HG03060 (cell line): ENCODE results near the gene KIF21B.

Experiments used
- ATAC-seq: cut with Tn5 transposase; IDR thresholded peaks from one replicate; pipeline ENCODE4 v1.9.1; 2021; ENCODE audit warnings: low read depth, moderate number of reproducible peaks; ENCODE audit not compliant: unreplicated experiment

The KIF21B gene

DNA sequence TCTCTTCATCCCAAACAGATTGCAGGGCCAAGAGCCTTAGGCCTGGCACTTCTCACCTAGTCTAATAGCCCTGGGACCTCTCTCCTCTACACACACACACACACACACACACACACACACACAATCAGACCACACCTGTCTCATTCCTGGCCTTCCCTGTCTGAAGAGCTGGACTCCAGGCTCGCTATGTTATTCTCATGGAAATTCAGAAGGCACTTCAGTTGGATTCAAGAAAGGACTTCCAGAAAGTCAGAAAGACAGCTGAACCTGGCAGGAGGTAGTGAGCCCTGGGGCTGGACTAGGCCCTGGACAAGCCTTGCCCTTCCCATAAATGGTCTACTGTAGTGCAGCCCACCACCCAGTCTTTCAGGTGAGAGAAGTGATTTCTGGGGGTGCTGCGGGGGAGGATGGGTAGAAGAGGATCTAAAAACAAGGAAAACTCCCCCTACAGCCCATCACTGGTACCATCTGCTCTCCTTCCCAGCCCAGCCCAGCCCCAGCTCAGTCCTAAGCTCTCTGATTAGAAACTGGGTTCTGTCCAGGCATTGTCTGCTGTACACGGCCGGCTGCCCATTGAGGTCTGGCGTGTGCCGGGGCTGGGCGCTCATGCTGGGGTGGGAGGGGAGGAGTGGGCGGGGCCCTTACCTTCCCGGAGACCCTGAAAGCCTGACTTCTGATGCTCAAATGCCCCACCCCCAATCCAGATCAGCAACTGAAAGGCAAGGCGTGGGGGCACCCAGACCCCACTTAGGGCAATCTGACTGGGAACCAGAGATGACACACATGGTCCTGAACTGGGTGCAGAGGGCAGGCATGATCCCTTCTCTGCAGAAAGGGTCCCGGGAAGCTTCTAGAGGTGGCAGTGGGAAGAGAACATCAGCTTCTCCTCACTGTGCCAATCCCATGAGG lies 2.5 kb downstream of the KIF21B start:
- ATAC-seq, result no peak

DNA sequence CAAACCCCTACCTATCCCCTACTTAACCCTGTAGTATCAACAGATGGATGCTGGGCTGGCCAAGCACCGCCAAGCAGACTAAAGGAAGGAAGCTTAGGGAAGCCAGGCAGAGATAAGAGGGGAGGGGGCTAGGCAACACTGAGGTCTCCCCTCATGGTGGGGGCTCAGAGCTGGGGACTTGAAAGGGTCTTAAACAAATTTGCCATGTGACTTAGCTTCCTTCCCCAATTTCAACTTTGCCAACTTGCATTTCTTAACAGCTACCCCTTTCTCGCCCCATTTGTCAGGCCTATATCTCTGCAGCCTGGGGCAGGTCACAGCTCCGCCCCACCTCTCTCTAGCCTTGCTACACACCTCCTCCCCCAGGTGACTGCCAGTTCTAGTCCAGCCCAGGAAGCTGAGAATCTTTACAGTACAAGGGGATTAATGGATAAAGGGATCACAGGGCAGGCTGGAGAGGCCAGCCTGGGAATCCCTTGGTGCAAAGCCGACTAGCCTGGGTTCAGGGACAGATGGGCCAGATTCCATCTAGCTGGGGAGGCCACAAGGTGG lies 3.4 kb downstream of the KIF21B start:
- ATAC-seq, result no peak

DNA sequence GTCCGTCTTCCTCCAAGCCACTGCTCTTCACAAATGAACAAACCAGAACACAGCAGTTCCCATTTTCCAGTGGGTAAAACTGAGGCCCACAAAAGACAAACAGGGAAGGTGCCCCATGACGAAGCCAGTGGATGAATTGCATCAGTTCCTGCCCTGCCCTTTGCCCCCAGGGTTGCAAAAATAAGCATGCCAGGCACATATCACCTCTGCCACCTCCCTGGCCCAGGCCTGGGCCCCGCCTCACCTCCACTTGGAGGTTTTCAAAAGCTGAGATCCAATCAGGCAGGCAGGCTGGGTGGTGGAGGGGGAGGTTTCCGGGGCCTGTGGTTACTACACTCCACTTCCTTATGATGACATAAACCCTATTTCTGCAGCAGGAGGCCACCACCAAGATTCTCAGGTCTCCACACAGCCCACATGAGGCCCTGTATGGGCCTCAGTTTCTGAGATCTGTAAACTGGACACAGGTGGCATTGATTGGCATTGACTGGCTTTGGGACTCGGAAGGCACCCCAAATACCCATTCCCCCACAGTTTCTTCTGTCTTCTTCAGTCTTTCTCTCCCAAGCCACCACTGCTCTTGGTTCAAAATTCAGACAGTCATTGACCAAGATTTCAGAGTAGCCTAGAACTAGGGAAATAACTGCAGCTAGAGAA lies 4.1 kb downstream of the KIF21B start:
- peak; percentile 40 for ATAC-seq

DNA sequence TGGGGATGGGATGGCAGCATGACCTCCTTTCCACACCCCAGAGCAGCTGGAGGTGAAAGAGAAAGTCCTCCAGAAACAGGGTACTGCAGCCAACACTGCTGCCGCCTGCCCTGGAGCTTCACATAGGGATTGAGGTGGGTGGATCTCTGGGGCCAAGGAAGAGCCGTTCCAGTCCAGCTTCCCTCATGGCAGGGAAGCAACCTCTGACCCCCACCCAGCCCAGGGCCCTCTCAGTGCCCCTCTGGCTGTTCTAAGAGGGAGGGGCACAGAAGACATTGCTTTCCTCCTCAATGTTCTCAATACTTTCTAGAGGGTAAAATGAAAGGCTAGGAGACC lies 5.7 kb downstream of the KIF21B start:
- ATAC-seq, result no peak

DNA sequence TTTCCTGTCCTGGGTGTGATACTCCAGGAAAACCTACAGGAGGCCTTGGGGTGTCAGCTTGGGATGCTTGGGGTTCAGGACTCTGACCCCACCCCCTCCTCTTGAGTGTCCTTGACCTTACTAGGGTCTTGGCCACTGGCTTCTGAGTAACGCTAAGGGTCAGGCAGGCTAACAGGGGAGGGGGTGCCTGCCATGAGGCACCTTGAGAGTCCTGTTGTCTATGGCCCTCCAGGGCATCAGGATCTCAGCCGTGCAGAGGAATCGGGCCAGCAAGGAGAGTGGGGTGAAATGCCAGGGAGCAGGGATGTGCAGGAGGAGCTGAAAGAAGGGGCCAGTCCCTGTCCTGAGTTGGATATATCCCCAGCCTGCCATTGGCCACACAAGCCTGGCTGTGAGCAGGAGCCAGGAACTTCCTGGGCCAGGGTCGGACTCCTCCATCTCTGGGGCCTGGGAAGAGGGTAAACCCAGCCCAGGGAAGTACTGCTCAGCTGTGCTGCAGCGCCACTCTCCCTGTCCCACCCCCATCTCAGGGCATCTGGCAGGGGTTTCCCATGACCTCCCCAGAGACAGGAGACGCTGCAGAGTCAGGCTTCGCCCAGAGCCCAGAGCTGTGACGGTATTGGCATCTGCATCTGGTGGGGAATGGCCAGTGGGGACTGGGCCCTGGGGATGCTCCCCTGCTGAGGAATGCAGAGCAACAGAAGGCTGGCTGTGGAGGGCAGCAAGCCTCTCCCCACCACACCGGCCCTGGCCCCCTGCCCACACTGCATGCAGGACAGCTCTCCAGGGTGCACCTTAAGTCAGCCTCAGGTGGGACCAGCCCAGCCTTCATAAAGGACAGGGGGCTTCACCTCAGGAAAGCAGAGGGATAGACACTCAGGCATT lies 6.3 kb downstream of the KIF21B start:
- no peak for ATAC-seq

DNA sequence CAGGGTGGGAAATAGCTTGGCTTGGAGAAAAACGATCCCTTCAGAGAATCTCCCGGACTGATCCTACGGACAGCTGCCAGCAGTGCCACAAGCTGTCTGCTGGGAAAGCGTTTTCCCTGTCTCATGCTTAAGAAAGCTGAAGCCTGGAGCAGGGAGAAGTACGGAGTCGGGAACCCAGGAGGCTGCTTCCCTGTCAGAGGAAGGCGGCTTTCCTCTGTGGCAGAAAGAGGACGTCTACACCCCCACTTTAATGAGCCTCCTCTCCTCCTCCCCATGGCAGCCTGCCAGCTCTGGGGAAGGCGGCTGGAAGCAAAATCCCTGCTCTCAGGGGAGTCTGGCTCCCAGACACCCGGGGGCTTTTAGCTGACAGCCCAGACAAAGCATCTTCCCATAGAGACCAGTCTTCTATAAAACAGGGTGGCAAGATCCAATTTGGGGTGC lies 7.3 kb downstream of the KIF21B start:
- no peak for ATAC-seq

DNA sequence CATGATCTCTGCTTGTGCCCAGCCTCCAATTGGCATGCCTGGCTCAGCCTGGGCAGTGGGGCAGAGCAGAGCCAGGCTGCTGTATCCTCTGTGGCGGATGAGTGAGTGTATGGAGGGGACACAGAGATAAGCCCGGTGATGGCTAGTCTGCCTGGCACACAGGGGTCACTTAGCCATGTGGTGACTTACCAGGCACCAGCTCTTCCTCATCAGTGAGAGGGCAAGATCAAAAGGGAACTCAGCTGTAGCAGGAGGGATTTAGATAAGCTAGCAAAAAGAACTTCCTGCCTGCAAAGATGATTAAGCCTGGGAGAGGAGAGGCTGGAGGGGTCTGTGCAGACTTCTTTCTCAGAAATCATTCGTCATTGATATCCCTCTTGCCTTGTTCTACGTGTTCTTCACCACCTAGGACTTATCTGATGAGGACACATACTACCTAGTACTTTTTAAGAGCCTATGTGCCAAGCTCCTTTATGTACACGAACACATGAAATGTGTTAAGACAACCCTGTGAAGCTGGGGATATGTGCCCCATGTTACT lies 7.9 kb downstream of the KIF21B start:
- ATAC-seq, result no peak

DNA sequence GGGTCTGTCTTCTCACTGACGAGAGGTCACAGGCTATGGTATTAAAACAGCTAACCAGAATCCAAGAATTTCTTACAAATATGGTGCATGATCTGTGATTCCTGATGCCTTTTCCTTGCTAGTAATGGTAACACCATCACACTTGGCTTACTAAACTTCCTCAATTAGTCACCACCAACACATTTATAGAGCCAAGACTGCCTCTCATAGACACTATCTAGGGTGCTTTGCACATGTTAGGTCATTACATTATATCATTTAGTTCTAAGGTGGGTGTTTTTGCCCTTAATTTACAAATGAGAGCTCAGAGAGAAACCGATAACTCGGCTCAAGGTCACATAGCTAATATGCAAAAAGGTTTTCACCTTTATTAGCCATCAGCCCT lies 8.7 kb downstream of the KIF21B start:
- ATAC-seq, result no peak

DNA sequence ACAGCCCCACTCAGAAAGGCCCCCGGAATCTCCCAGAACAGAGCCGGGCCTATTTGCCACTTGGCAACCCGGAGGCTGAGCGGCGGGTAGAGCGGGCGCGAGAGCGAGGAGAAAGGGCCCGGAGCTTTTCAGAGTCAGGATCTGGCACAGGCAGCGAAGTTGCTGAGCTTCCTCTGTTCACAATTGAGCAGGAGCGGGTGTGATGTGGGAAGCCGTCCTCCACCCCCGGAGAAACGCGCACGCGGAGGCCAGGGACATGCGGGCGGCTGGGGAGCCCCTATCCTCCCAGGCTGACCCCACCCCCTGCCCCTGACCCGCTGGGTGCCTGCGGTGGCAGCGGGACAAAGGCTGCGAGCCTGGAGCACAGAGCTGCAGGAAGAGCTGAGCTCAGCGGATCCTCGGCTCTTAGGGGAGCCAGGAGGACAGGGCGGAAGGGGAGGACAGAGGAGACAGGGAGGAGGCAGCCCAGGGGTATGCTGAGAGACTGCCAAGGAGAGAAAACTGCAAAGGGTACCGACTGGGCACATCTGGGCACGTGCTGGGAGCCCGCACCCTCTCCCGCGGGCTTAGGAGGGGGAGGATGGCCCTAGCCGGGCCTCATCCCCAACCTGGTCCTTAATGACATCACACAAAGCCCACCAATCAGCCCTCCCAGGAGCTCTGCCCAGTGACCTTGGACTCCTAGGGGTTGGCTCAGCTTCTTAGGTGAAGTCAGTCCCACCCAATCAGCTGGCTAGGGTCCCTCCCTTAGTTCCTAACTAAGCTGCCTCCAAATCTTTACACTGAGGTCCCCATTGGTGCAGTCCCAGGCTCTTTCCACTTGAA lies 9.3 kb downstream of the KIF21B start:
- ATAC-seq, result no peak

DNA sequence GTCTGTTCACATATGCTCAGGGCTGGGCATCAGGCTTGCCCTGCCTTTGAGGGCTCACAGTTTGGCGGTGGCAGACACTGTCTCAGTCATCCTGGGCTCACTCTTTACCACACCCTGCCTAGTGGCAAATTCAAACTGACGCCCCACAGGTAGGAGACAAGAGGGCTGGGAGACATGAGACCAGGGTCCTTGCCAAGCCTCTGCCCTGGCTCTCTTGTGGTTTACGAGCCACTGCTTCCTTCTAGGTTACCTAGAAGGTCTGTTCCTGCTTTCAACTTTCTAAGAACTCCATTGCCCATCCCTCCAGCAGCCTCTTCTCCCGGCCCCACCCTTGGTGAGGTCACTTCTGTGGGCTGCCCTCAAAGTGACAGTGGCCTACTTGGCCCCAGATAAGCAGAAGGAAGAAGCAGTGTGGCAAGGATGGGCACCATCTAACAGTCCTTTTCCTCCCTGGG lies 10.5 kb downstream of the KIF21B start:
- ATAC-seq, result no peak

DNA sequence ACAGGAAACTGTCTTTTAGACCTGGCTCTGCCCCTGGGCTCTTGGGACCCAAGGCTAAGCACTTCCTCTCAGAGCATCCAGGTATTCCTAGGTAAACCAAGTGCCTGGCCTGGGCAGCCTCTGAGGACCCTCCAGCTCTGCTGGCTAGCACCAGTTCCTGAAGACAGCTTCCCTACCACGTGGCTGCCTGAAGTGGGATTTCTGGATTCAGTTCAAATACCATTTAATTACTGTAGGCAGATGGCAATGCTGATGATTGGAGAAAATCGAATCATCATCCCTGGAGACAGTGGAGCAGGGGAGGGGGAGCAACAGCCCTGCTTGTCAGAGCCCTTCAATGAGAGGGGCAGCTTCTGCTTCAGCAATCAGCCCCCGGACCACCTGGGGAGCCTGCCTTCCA lies 11.9 kb downstream of the KIF21B start:
- ATAC-seq, result no peak

DNA sequence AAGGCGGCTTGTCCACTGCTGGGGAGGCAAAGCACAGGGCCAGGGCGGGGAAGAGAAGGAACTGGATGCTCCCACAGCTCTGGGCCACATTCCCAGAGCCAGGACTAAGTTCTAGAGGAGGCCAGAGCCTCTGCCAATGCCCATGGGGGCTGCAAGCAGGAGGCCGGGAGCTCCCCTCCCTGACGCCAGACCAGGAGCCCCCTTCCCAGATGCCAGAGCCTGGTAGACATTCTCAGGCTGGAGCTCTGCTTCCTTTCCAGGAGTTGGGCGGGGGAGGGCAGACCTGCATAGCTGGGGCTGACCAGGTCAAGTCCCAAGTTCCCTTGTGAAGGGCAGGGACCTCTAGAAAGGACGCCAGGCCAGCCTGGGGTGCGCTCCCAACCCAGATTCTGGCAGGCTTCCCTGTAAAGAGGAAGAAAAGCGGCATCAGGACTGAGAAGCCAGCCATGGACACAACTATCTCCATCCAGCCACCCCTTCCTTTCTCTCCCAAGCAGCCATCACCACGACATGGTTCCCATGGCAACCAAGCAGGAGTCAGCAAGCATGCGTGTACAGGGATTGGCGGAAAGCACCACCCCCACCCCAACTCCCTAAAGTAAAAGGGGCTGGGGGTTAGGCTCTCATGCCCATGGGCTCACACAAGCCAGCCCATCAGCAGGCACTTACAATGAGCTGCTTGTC lies 13.4 kb downstream of the KIF21B start:
- ATAC-seq, result no peak

DNA sequence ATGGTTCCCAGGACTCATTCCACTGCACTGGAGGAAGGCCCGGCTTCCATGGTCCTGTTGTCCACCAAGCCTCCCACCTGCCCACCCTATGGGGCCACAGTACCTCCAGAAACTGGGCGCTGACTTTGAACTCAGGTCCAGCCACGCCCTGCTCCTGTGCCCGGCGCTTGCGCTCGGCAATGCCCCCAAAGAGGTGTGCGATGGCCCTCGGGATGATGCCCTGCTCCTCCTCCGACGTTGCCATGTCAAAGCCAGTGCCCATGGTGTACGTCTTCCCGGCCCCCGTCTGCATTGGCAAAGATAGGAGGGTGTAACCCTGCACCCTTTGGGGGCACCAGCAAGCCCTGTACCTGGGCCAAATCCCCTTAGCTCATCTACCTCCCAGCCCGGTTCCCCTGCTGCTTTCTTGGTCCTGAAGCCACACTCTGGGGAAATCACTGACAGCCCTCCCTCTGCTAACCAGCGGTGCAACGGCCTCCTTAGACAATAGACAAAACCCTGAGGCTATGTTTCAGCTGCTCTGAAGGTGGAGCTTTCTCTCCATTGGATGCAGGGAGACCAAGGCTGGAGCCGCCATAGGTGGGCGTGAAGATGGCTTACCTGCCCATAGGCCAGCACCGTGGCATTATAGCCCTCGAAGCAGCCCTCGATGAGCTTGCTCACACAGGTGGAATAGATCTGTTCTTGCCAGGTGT lies 14.7 kb downstream of the KIF21B start:
- no peak for ATAC-seq

DNA sequence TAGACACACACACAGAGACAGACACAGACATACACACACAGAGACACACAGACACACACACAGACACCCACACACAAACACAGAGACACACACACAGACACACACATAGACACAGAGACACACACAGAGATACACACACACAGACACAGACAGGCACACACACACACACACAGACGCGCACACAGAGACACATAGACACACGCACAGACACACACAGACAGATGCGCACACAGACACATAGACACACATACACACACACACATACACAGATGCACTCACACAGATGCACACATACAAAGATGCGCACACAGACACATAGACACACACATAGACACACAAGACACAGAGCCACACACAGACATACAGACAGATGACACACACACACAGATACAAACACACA lies 16.0 kb downstream of the KIF21B start:
- no peak for ATAC-seq

DNA sequence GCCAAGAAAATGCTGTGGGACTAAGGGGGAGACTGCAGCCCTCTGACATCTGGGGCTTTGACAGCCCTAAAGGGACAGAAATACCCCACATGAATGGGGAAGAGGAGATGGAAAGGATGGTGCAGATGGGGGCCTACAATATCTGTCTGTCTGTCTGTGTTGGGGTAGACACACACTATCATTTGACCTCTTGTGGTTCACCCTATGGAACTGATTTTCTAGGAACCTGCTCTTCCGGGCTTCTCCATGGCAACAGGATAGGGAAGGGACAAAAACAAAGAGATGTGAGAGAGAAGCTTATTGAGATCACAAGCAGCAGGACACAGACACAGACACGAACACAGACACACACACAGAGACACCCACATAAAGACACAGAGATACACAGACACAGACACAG lies 17.1 kb downstream of the KIF21B start:
- no peak for ATAC-seq

DNA sequence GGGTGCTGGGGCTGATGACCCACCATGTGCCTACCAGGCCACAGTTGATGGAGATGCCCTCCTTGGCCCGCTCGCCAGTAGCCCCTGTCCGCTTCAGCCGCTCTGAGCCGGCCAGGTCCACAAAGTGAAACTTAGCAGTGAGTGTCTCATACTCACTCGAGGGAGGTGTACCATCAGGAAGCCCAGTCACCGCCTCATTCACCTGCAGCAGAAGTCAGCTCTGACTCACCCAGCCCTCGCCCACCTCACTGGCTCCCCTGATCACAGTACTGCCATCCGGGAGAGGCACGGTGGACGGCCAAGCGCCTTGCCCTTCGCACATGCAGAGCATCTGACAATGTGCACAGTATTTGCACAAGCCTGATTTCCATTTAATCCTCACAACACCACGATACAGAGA lies 18.8 kb downstream of the KIF21B start:
- ATAC-seq, result no peak

DNA sequence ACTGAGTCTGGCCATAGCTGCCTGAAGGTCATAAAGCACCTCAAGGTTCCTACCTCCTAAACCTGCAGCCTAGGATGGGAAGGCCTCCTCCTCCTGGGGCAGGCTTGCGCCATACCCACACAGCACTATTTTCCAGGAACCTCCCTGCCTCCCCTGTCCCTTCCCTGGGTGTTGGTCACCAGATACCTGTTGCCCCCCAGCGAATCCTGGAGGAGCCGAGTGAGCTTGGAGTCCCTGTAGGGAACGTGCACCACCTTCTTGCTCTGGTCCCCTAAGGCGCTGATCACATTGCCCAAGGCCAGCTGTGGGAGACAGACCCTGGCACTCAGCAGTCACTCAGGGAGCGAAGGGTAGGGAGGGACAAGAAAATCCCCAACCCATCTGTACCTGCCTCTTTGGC lies 19.4 kb downstream of the KIF21B start:
- no peak for ATAC-seq

DNA sequence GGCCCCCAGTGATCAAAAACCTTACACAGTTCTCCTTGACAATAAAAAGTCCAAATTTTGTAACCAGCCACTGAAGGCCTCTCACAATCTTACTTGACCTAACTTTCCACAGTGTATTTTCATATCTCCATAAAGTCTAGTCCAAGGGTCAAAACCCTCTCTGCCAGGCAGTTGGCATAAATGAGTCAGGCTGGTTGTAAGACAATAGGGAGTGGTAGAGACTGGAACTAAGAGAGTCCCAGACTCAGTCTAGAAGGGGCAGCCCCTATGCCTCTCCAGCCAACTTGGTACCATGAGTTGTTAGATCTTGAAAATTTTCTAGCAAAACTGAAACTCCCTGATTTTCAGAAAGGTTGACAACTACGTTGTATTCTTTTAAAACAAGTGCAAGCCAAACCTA lies 21.0 kb downstream of the KIF21B start:
- ATAC-seq, result no peak

DNA sequence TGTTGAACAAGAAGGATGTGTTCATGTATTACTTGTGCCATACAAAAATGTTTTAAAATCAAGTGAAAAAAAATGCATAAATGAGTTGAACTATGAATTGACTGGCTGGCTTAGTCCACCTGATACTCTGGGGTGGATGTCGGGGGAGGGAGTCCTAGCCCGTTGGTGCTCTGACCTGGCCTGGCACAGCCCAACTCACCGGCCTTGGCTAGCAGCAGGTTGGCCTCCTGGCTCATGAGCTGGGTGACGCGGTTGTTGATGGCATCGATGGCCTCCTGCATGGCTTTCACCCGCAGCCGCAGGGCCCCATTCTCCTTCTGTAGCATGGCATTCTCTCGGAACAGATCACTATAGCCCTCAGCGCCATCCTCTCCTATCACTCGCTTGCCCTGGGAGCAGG lies 21.6 kb downstream of the KIF21B start:
- ATAC-seq, result no peak
